Measurements from ENCODE around the gene GPR42.

GRCh38 chr19:35378356-35378755 lies 7.5 kb downstream of the GPR42 start:
- TF ChIP-seq POLR2A (IDR thresholded peaks at IDR 0.05; ENCODE audit: low read depth, low read length) (no peak), RAD21 (IDR thresholded peaks at IDR 0.05; ENCODE audit: low read length) (no peak), FOS (IDR thresholded peaks at IDR 0.05; ENCODE audit: low read depth, low read length) (no peak)
- TF ChIP-seq, protein P1, sequence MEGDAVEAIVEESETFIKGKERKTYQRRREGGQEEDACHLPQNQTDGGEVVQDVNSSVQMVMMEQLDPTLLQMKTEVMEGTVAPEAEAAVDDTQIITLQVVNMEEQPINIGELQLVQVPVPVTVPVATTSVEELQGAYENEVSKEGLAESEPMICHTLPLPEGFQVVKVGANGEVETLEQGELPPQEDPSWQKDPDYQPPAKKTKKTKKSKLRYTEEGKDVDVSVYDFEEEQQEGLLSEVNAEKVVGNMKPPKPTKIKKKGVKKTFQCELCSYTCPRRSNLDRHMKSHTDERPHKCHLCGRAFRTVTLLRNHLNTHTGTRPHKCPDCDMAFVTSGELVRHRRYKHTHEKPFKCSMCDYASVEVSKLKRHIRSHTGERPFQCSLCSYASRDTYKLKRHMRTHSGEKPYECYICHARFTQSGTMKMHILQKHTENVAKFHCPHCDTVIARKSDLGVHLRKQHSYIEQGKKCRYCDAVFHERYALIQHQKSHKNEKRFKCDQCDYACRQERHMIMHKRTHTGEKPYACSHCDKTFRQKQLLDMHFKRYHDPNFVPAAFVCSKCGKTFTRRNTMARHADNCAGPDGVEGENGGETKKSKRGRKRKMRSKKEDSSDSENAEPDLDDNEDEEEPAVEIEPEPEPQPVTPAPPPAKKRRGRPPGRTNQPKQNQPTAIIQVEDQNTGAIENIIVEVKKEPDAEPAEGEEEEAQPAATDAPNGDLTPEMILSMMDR (conservative IDR thresholded peaks at IDR 0.05; ENCODE audit: low read depth, low read length): no peak
- TF ChIP-seq, protein P2, sequence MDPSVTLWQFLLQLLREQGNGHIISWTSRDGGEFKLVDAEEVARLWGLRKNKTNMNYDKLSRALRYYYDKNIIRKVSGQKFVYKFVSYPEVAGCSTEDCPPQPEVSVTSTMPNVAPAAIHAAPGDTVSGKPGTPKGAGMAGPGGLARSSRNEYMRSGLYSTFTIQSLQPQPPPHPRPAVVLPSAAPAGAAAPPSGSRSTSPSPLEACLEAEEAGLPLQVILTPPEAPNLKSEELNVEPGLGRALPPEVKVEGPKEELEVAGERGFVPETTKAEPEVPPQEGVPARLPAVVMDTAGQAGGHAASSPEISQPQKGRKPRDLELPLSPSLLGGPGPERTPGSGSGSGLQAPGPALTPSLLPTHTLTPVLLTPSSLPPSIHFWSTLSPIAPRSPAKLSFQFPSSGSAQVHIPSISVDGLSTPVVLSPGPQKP (IDR thresholded peaks at IDR 0.05; ENCODE audit: borderline replicate concordance, low read depth, low read length): no peak
